A172 (cell line): ENCODE results near the gene MYCBPAP. TPM values are rescaled to one million over a fixed set of nuclear protein-coding genes. Genes with fewer than 3 reads are reported as not detected.

ENCODE experiments used
- DNase-seq: peaks from one replicate; pipeline ENCODE4 v3.0.0-alpha.2; 2015; ENCODE audit warnings: low spot score
- total RNA-seq: library from RNA; depleted of rRNA; stranded (reverse); fragments of >200 nt; shearing (Covaris generic); gene quantifications from 2 replicates; pipeline ENCODE4 v1.2.3, GENCODE V29; 2014; rRNA removed

Gene MYCBPAP
- total RNA-seq, 1 experiment from 2014 or later = not detected

DNA sequence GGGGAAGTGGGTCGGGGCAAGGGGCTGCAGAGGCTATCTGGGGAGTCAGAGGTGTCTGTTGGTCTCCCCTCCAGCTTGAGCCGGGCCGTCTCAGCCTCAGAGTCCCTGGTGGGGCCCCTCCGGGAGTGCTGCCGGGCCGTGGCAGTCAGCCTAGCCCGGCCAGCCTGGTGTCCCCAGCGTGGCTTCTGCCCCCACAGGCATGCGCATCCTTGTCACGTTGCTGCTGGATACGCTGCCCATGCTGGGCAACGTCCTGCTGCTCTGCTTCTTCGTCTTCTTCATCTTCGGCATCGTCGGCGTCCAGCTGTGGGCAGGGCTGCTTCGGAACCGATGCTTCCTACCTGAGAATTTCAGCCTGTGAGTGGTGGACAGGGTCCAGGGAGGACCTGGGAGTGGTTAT lies 63.4 kb downstream of the MYCBPAP start:
- no peak for DNase-seq

GRCh38 chr17:50572541-50572940 lies 64.3 kb downstream of the MYCBPAP start:
- DNase-seq = no peak

GRCh38 chr17:50573866-50574611 lies 65.8 kb downstream of the MYCBPAP start:
- no peak for DNase-seq

GRCh38 chr17:50575581-50576210 lies 67.5 kb downstream of the MYCBPAP start:
- no peak for DNase-seq

- DNase-seq = no peak
Observed at GRCh38 chr17:50576864-50577263, 68.6 kb downstream of the MYCBPAP start.

- DNase-seq = no peak
Observed at GRCh38 chr17:50577451-50577954, 69.3 kb downstream of the MYCBPAP start.

GRCh38 chr17:50578173-50578572 lies 69.9 kb downstream of the MYCBPAP start:
- DNase-seq = no peak

DNA sequence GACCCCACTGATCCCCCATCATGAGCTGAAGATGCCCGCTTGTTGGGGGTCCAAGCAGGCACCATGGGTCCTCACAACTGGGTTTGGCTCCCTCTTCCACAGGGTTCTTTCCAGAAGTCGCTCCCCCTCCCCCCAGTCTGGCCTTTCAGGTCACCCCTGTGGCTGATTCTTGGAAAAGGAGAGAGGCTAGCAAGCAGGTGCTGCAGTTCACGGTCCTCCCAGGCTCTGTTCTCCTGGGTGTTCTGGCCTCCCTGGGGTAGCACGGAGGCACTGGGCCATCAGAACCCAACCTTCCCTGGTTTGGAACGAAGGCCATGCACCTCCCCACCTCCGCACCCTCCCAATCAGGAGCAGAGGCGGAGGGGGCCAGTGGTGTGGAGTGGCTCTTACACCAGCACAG lies 71.2 kb downstream of the MYCBPAP start:
- DNase-seq = no peak

- no peak for DNase-seq
Observed at GRCh38 chr17:50580646-50581045, 72.4 kb downstream of the MYCBPAP start.

Other genes starting within 250 kb of the MYCBPAP start
- 5.2 and 6.6 TPM in 2 replicates for gene TMEM92, start 234.0 kb upstream of the MYCBPAP start, total RNA-seq
- gene XYLT2, start 162.3 kb upstream of the MYCBPAP start, total RNA-seq = 49.0 and 51.0 TPM in 2 replicates
- 109 and 138 TPM in 2 replicates for gene MRPL27, start 135.3 kb upstream of the MYCBPAP start, total RNA-seq
- 12.8 and 15.8 TPM in 2 replicates for gene EME1, start 135.2 kb upstream of the MYCBPAP start, total RNA-seq
- 259 and 262 TPM in 2 replicates for gene LRRC59, start 110.9 kb upstream of the MYCBPAP start, total RNA-seq
- gene ACSF2, start 82.2 kb upstream of the MYCBPAP start, total RNA-seq = 40.4 and 41.0 TPM in 2 replicates
- not detected in 2 replicates for gene CHAD, start 39.6 kb upstream of the MYCBPAP start, total RNA-seq
- 16.0 and 16.6 TPM in 2 replicates for gene RSAD1, start 29.6 kb upstream of the MYCBPAP start, total RNA-seq
- 0.14 TPM in 1 of 2 replicates, not detected in the other for gene EPN3, start 24.3 kb downstream of the MYCBPAP start, total RNA-seq
- gene SPATA20, start 38.7 kb downstream of the MYCBPAP start, total RNA-seq = 80.7 and 97.7 TPM in 2 replicates
- 0.17 and 0.81 TPM in 2 replicates for gene CACNA1G, start 52.3 kb downstream of the MYCBPAP start, total RNA-seq
- 28.1 and 35.0 TPM in 2 replicates for gene ABCC3, start 126.4 kb downstream of the MYCBPAP start, total RNA-seq
- gene ANKRD40, start 199.5 kb downstream of the MYCBPAP start, total RNA-seq = 43.4 and 54.6 TPM in 2 replicates
- gene LUC7L3, start 211.2 kb downstream of the MYCBPAP start, total RNA-seq = 58.6 and 63.2 TPM in 2 replicates